ENCODE results near the gene MAP4K2. TPM values are rescaled to one million over a fixed set of nuclear protein-coding genes. Genes with fewer than 3 reads are reported as not detected.

MAP4K2 gene
- total RNA-seq, 2 donors from 2014 or later: 23.3 to 39.1 TPM

GRCh38 chr11:64844330-64845128 is 41.5 kb upstream of the MAP4K2 start, which contains the start of gene CDC42BPG:
CDC42BPG (minus strand) TSS chr11:64844653; CDS start chr11:64844569, 84 bp downstream.
- ATAC-seq (ENCODE audit: insufficient number of reproducible peaks, low FRiP score, low read depth) (no peak), DNase-seq (ENCODE audit: low spot score) (no peak)
- TF ChIP-seq CTCF (IDR thresholded peaks at IDR 0.05): peak; percentile 54
- Histone ChIP-seq H3K4me1 (ENCODE audit: control insufficient read depth in 1 of 2, low read depth in 2 of 2) (peaks cover 7 to 29% of the 10 kb centered on the region in 2 donors), H3K4me3 (peak within 1 kb of the TSS; percentile 70), H3K27me3 (replicated peaks; ENCODE audit: insufficient read depth) (no peaks in the 10 kb centered on the region), H3K36me3 (no peaks in the 10 kb centered on the region), H3K9me3 (no peaks in the 10 kb centered on the region), H3K27ac (no peak within 1 kb of the TSS)

DNA sequence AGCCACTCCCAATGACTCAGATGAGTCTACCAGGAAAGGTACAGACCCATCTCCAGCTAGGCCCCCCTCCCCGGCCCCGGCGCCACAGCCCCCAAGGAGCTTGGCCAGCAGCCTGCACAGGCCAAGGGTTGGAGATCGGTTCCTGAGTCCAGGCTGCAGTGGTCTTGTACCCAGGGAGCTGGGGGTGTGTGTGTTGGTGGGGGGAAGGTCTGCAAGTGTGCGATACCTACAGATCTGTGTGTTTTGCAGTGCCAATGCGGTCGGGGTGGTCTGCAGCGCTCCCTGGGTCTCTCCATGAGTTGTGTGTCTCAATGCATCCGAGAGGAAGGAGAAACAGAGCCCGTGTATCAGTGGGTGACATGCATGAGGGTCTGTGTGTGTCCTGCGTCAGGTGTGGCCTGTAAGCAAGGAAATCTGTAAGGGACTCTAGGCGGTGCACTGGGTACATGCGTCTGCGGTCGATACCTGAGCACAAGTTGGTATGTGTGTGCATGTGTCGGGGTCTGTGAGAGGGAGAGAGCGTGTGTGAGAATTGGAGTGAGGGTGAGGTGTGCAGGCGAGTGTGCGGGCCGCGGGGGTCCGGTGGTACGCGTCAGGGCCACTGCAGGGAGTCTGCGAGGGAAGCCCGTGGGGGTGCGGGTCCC is 40.8 kb upstream of the MAP4K2 start:
- H3K27me3 ChIP-seq (replicated peaks; ENCODE audit: insufficient read depth): no peaks in the 10 kb centered on the region
- no peaks in the 10 kb centered on the region for H3K9me3 ChIP-seq
- H3K4me3 ChIP-seq: peak overlapping the region; percentile 70
- H3K36me3 ChIP-seq: no peaks in the 10 kb centered on the region
- DNase-seq (ENCODE audit: low spot score) (no peak), ATAC-seq (ENCODE audit: insufficient number of reproducible peaks, low FRiP score, low read depth) (no peak)
- no peak overlapping the region for H3K27ac ChIP-seq
- TF ChIP-seq CTCF (IDR thresholded peaks at IDR 0.05): no peak
- peaks cover 3 to 22% of the 10 kb centered on the region in 2 donors for H3K4me1 ChIP-seq (ENCODE audit: control insufficient read depth in 1 of 2, low read depth in 2 of 2)

DNA sequence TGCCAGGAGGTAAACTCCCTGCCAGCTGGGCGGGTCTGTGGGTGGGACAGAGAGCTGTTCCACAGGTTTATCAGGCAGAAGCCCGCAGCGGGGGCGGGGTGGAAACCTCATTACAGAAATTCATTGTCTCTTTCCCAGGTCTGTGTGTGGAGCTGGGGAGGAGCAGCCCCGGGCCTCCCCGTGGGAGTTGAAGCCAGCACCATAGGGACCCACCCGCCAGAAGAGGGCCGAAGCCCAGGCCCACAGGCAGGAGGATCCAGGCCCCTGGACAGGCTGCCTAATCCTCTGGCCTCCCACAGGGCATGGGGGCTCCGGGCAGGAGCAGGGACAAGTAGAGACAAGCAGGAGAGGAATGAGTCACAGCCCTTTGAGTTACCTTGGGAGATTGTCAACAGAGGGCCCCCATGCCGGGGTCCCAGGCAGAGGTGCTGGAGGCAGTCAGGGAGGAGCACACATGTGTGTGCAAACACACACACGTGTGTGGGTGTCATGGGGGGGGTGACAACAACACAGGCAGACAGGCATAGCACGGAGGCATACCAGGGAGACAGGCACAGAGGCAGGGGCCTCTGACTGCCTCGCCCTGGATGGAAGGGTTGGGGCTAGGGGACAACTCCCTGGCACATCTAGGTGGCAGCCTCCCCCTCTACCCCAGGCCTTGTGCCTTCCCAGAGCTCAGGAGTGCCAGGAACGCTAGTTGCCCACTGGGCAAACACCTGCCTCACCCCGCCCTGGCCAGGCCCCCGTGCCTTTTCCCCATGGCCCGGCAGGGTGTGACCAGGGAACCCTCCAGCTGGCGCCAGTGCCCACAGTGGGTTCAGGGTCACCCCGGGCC is 40.1 kb upstream of the MAP4K2 start:
- DNase-seq (ENCODE audit: low spot score): no peak
- no peak overlapping the region for H3K27ac ChIP-seq
- no peak for TF ChIP-seq CTCF (IDR thresholded peaks at IDR 0.05)
- H3K9me3 ChIP-seq: no peaks in the 10 kb centered on the region
- no peak overlapping the region for H3K4me3 ChIP-seq
- no peaks in the 10 kb centered on the region for H3K36me3 ChIP-seq
- peaks cover 3 to 17% of the 10 kb centered on the region in 2 donors for H3K4me1 ChIP-seq (ENCODE audit: control insufficient read depth in 1 of 2, low read depth in 2 of 2)
- ATAC-seq (ENCODE audit: insufficient number of reproducible peaks, low FRiP score, low read depth): no peak
- no peaks in the 10 kb centered on the region for H3K27me3 ChIP-seq (replicated peaks; ENCODE audit: insufficient read depth)

GRCh38 chr11:64842366-64842759 is 39.3 kb upstream of the MAP4K2 start:
- H3K27me3 ChIP-seq (replicated peaks; ENCODE audit: insufficient read depth): no peaks in the 10 kb centered on the region
- no peak overlapping the region for H3K27ac ChIP-seq
- no peak overlapping the region for H3K4me3 ChIP-seq
- TF ChIP-seq CTCF (IDR thresholded peaks at IDR 0.05): no peak
- no peaks in the 10 kb centered on the region for H3K9me3 ChIP-seq
- ATAC-seq (ENCODE audit: insufficient number of reproducible peaks, low FRiP score, low read depth): no peak
- DNase-seq (ENCODE audit: low spot score): no peak
- H3K4me1 ChIP-seq (ENCODE audit: control insufficient read depth in 1 of 2, low read depth in 2 of 2): peaks cover 3 to 11% of the 10 kb centered on the region in 2 donors
- no peaks in the 10 kb centered on the region for H3K36me3 ChIP-seq
